ENCODE data around the gene THAP7.

- TF ChIP-seq, protein P1, sequence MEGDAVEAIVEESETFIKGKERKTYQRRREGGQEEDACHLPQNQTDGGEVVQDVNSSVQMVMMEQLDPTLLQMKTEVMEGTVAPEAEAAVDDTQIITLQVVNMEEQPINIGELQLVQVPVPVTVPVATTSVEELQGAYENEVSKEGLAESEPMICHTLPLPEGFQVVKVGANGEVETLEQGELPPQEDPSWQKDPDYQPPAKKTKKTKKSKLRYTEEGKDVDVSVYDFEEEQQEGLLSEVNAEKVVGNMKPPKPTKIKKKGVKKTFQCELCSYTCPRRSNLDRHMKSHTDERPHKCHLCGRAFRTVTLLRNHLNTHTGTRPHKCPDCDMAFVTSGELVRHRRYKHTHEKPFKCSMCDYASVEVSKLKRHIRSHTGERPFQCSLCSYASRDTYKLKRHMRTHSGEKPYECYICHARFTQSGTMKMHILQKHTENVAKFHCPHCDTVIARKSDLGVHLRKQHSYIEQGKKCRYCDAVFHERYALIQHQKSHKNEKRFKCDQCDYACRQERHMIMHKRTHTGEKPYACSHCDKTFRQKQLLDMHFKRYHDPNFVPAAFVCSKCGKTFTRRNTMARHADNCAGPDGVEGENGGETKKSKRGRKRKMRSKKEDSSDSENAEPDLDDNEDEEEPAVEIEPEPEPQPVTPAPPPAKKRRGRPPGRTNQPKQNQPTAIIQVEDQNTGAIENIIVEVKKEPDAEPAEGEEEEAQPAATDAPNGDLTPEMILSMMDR (IDR thresholded peaks at IDR 0.05): no peak
- no peak for TF ChIP-seq POLR2A (IDR thresholded peaks at IDR 0.05)
These were observed 48.0 kb downstream of the THAP7 start for GRCh38 chr22:20953668-20954500.
